Endothelial cell of umbilical vein (primary cell): ENCODE results near the gene CCSAP. TPM values are rescaled to one million over a fixed set of nuclear protein-coding genes. Genes with fewer than 3 reads are reported as not detected.

Source experiments
- BruUV-seq: library from RNA; stranded (reverse); fragments of 400-500 nt; replicated peaks from 2 replicates; lab custom pipeline; 2021; lab: Mats Ljungman, UMichigan
- CTCF ChIA-PET: fragments of 300-600, 350-600 bp; sonication (Branson Sonifier 250); formaldehyde crosslinking; loops from one replicate; lab custom pipeline; 2021; ENCODE audit warnings: antibody characterized with exemption, inconsistent platforms; lab: Charles Lee
- POLR2A ChIA-PET: fragments of 300-600, 350-600 bp; sonication (Branson Sonifier 250); formaldehyde crosslinking; loops from one replicate; lab custom pipeline; 2021; ENCODE audit warnings: antibody characterized with exemption, inconsistent platforms; lab: Charles Lee
- DNase-seq: peaks from one replicate; pipeline ENCODE4 v3.0.0-alpha.2; 2011; ENCODE audit warnings: low read depth, low spot score
- FAIRE-seq: peaks from 2 replicates; lab custom pipeline; 2011; peaks lifted over from hg19 to GRCh38; lab: Jason Lieb, UNC
- H2AFZ ChIP-seq: 2 replicates; pipeline ENCODE4 v1.6.0; 2012; ENCODE audit warnings: low read depth, low read length, control low read depth, inconsistent platforms
- H3K27ac ChIP-seq: 2 replicates; pipeline ENCODE4 v1.5.1; 2011; ENCODE audit warnings: low read depth, mild to moderate bottlenecking, control low read depth, low read length, moderate library complexity; ENCODE audit not compliant: insufficient read depth
- H3K27me3 ChIP-seq, 2 experiments: 2 replicates each; pipeline versions ENCODE4 v1.6.0 to v1.6.1; 2011; ENCODE audit warnings: low read length in 2 of 2, mixed read lengths in 1 of 2; ENCODE audit not compliant: control insufficient read depth in 2 of 2, insufficient read depth in 2 of 2
- H3K36me3 ChIP-seq, 2 experiments: 2 replicates in 1 of 2; 3 replicates in 1 of 2; pipeline ENCODE4 v1.5.1; 2011; ENCODE audit warnings: low read length in 2 of 2, mild to moderate bottlenecking in 1 of 2, moderate library complexity in 1 of 2; ENCODE audit not compliant: control insufficient read depth in 2 of 2, insufficient read depth in 2 of 2; ENCODE audit errors: extremely low read depth in 1 of 2
- H3K4me1 ChIP-seq: 3 replicates; pipeline ENCODE4 v1.5.1; 2011; ENCODE audit warnings: mild to moderate bottlenecking, low read length; ENCODE audit not compliant: control insufficient read depth, insufficient read depth; ENCODE audit errors: extremely low read depth
- H3K4me2 ChIP-seq: 2 replicates; pipeline ENCODE4 v1.6.1; 2011; ENCODE audit warnings: low read length, control low read depth, mixed read lengths; ENCODE audit not compliant: insufficient read depth
- H3K4me3 ChIP-seq, 3 experiments: fragments of 200-600 bp in 1 of 3; sonication (generic), shearing (Covaris generic) in 1 of 3; replicated peaks in 1 of 3; 2 replicates each; pipeline ENCODE4 v1.5.1; 2011 to 2016; ENCODE audit warnings: control low read depth in 3 of 3, low read length in 3 of 3, mild to moderate bottlenecking in 2 of 3, inconsistent platforms in 1 of 3, low read depth in 1 of 3, moderate library complexity in 1 of 3; ENCODE audit not compliant: insufficient read depth in 1 of 3
- H3K79me2 ChIP-seq: 2 replicates; pipeline ENCODE4 v1.6.0; 2012; ENCODE audit warnings: low read length, inconsistent platforms; ENCODE audit not compliant: control insufficient read depth, insufficient read depth
- H3K9ac ChIP-seq: replicated peaks from 2 replicates; pipeline ENCODE3; 2011; ENCODE audit warnings: low read length, control low read depth; ENCODE audit not compliant: insufficient read depth; ENCODE audit errors: extremely low read depth
- H3K9me1 ChIP-seq: replicated peaks from 3 replicates; pipeline ENCODE4 v1.6.0; 2011; ENCODE audit warnings: mild to moderate bottlenecking, low read length; ENCODE audit not compliant: control insufficient read depth, insufficient read depth; ENCODE audit errors: extremely low read depth
- H3K9me3 ChIP-seq: replicated peaks from 2 replicates; pipeline ENCODE4 v1.5.1; 2012; ENCODE audit warnings: low read length, inconsistent platforms; ENCODE audit not compliant: control insufficient read depth, insufficient read depth
- H4K20me1 ChIP-seq: replicated peaks from 2 replicates; pipeline ENCODE3; 2011; ENCODE audit warnings: mild to moderate bottlenecking, low read length; ENCODE audit not compliant: control insufficient read depth, insufficient read depth; ENCODE audit errors: extremely low read depth
- CTCF ChIP-seq, 2 donors: IDR thresholded peaks; 1 replicate in 1 of 2; 2 replicates in 1 of 2; pipeline ENCODE4 v1.5.1; 2011; ENCODE audit warnings: low read length in 2 of 2, mild to moderate bottlenecking in 2 of 2, moderate library complexity in 2 of 2, control low read depth in 1 of 2, inconsistent platforms in 1 of 2, low read depth in 1 of 2; ENCODE audit not compliant: insufficient read depth in 1 of 2; ENCODE audit errors: extremely low read depth in 1 of 2
- GATA2 ChIP-seq: IDR thresholded peaks from 2 replicates; pipeline ENCODE4 v1.7.0; 2011; ENCODE audit warnings: low read depth, mild to moderate bottlenecking, moderate library complexity, mixed read lengths, low read length; ENCODE audit not compliant: insufficient read length, insufficient read depth
- JUN ChIP-seq: IDR thresholded peaks from 2 replicates; pipeline ENCODE4 v1.6.1; 2011; ENCODE audit warnings: borderline replicate concordance, low read depth; ENCODE audit not compliant: insufficient read length, insufficient read depth
- MAX ChIP-seq: IDR thresholded peaks from 2 replicates; pipeline ENCODE4 v1.6.1; 2011; ENCODE audit not compliant: insufficient read depth, insufficient read length
- dilution Hi-C: fragments of 300-500 bp; cut with MboI; formaldehyde crosslinking; loops from one replicate; pipeline ENCODE4 v1.15.0; 2019; ENCODE audit warnings: low sequenced_read_pairs; ENCODE audit not compliant: extremely low pct_ligation_motif_present
- intact Hi-C: fragments of 100-400 bp; cut with micrococcal nuclease; formaldehyde crosslinking; loops from one replicate; pipeline ENCODE4 v1.10.0; 2022
- polyA plus RNA-seq, 4 experiments: library from polyadenylated mRNA; depleted of rRNA in 3 of 4; stranded (reverse) in 3 of 4; unstranded in 1 of 4; fragments of >200 nt; gene quantifications; 2 replicates each; pipeline versions ENCODE4 v1.2.1 to v1.2.3, GENCODE V29; 2011 to 2012; ENCODE audit warnings: missing spikeins in 1 of 4
- total RNA-seq: library from RNA; stranded (reverse); gene quantifications from 2 replicates; pipeline ENCODE4 v1.2.3, GENCODE V29; 2021

The CCSAP gene
- total and polyA plus RNA-seq, 2 donors (not counting 3 experiments of a cell fraction or from before 2014, with no cell fraction given), result 1.3 to 5.7 TPM

GRCh38 chr1:229280921-229281320 lies 61.9 kb downstream of the CCSAP start:
- H3K9ac ChIP-seq, result no peak overlapping the region
- peaks cover 16% of the 10 kb centered on the region for H3K4me1 ChIP-seq
- H3K36me3 ChIP-seq, result no peaks in the 10 kb centered on the region
- dilution Hi-C loops, result no loop called here
- H3K27ac ChIP-seq, result no peak overlapping the region
- no peak overlapping the region for H3K4me2 ChIP-seq
- FAIRE-seq (peak; percentile 47), DNase-seq (no peak)
- H3K9me1 ChIP-seq, result no peaks in the 10 kb centered on the region
- no peak for TF ChIP-seq CTCF (IDR thresholded peaks at IDR 0.05; ENCODE audit: extremely low read depth in 1 of 2, insufficient read depth in 1 of 2, low read depth in 1 of 2, low read length in 2 of 2)
- no peak for TF ChIP-seq JUN
- CTCF ChIA-PET, result no interaction called here
- intact Hi-C loops, result no loop called here
- POLR2A ChIA-PET, result no interaction called here
- H3K79me2 ChIP-seq, result peaks cover 82% of the 10 kb centered on the region
- peaks cover 7% of the 10 kb centered on the region for H4K20me1 ChIP-seq
- H2AFZ ChIP-seq, result no peak overlapping the region
- H3K27me3 ChIP-seq, result no peaks in the 10 kb centered on the region
- BruUV-seq, result no TSS peak
- H3K4me3 ChIP-seq, result no peak overlapping the region
- no peaks in the 10 kb centered on the region for H3K9me3 ChIP-seq

GRCh38 chr1:229280037-229280828 lies 62.6 kb downstream of the CCSAP start:
- BruUV-seq, result no TSS peak
- Histone ChIP-seq H3K27me3 (no peaks in the 10 kb centered on the region), H3K79me2 (peaks cover 82% of the 10 kb centered on the region), H3K9me1 (no peaks in the 10 kb centered on the region), H3K4me2 (peak overlapping the region; percentile 57), H3K4me3 (no peak overlapping the region), H3K36me3 (no peaks in the 10 kb centered on the region), H3K9ac (no peak overlapping the region), H3K4me1 (peaks cover 16% of the 10 kb centered on the region), H2AFZ (no peak overlapping the region), H3K27ac (no peak overlapping the region), H4K20me1 (peaks cover 7% of the 10 kb centered on the region), H3K9me3 (no peaks in the 10 kb centered on the region)
- intact Hi-C loops, result no loop called here
- TF ChIP-seq GATA2 (peak; percentile 50), MAX (no peak)
- DNase-seq (peak; percentile 44), FAIRE-seq (peak; percentile 84)
- ChIA-PET POLR2A (no interaction called here), CTCF (no interaction called here)
- dilution Hi-C loops, result no loop called here
